CD4-positive, CD25-positive, alpha-beta regulatory T cell (primary cell): Measurements from ENCODE around the gene SHTN1. TPM values are rescaled to one million over a fixed set of nuclear protein-coding genes. Genes with fewer than 3 reads are reported as not detected.

Experiments
- ATAC-seq, 2 donors: fragments of 150-1000 bp; cut with Tn5 transposase; one replicate each; pipeline ENCODE4 v1.10.0; 2021; ENCODE audit warnings: low read depth in 2 of 2, moderate number of reproducible peaks in 2 of 2, moderate library complexity in 1 of 2
- DNase-seq, 3 donors: peaks; one replicate each; pipeline versions ENCODE4 v3.0.0 to v3.0.0-alpha.2; 2012 to 2022; ENCODE audit warnings: mixed read lengths in 1 of 3
- H3K27ac ChIP-seq: one replicate; pipeline ENCODE4 v1.7.0; 2013; ENCODE audit warnings: mild to moderate bottlenecking, low read length; ENCODE audit not compliant: insufficient read depth, poor library complexity, severe bottlenecking
- H3K27me3 ChIP-seq: one replicate; pipeline ENCODE4 v1.7.0; 2013; ENCODE audit warnings: low read length; ENCODE audit not compliant: control insufficient read depth, insufficient read depth
- H3K36me3 ChIP-seq: one replicate; pipeline ENCODE4 v1.7.0; 2013; ENCODE audit warnings: mild to moderate bottlenecking, low read length, moderate library complexity; ENCODE audit not compliant: control insufficient read depth, insufficient read depth
- H3K4me1 ChIP-seq: 2 replicates; pipeline ENCODE4 v1.7.0; 2013; ENCODE audit warnings: mild to moderate bottlenecking, low read length; ENCODE audit not compliant: insufficient read depth, control insufficient read depth, poor library complexity, severe bottlenecking
- H3K4me3 ChIP-seq: one replicate; pipeline ENCODE4 v1.7.0; 2013; ENCODE audit warnings: low read depth, mild to moderate bottlenecking, low read length, moderate library complexity
- H3K9me3 ChIP-seq, 2 experiments: 1 replicate in 1 of 2; 2 replicates in 1 of 2; pipeline ENCODE4 v1.7.0; 2013; ENCODE audit warnings: low read length in 2 of 2, mild to moderate bottlenecking in 1 of 2, moderate library complexity in 1 of 2; ENCODE audit not compliant: control insufficient read depth in 2 of 2
- H3K27ac Mint-ChIP-seq, 3 donors: one replicate each; pipeline ENCODE4 v1.8.0; 2020 to 2022; ENCODE audit warnings: mild to moderate bottlenecking in 3 of 3, mixed read lengths in 3 of 3, moderate library complexity in 2 of 3
- H3K27me3 Mint-ChIP-seq: one replicate; pipeline ENCODE4 v1.8.0; 2022; ENCODE audit warnings: mild to moderate bottlenecking, mixed read lengths
- H3K36me3 Mint-ChIP-seq: one replicate; pipeline ENCODE4 v1.8.0; 2020; ENCODE audit warnings: mixed read lengths
- H3K4me1 Mint-ChIP-seq, 4 donors: one replicate each; pipeline ENCODE4 v1.8.0; 2020 to 2022; ENCODE audit warnings: mixed read lengths in 4 of 4, mild to moderate bottlenecking in 1 of 4
- H3K4me3 Mint-ChIP-seq, 4 donors: one replicate each; pipeline ENCODE4 v1.8.0; 2020 to 2022; ENCODE audit warnings: mild to moderate bottlenecking in 4 of 4, mixed read lengths in 4 of 4, moderate library complexity in 3 of 4
- H3K9me3 Mint-ChIP-seq, 7 donors: one replicate each; pipeline ENCODE4 v1.8.0; 2020 to 2022; ENCODE audit warnings: mixed read lengths in 7 of 7, mild to moderate bottlenecking in 3 of 7, moderate library complexity in 2 of 7
- polyA plus RNA-seq, 4 donors: library from polyadenylated mRNA; unstranded; fragments of 300-500 nt; fragmentation: Illumina TruSeq; gene quantifications; one replicate each; pipeline ENCODE4 v1.2.3, GENCODE V29; 2021
- total RNA-seq: library from RNA; stranded (reverse); gene quantifications from one replicate; pipeline ENCODE4 v1.2.3, GENCODE V29; 2022

SHTN1 gene
- total RNA-seq, result 2.4 TPM
- polyA plus RNA-seq, result under 1 TPM; 0.25 to 0.71 (median 0.48) TPM

GRCh38 chr10:117005026-117005526 is at the start of gene SHTN1:
Gene SHTN1 (minus strand): TSS chr10:117005187. CDS start chr10:117005079, 108 bp downstream.
- Mint-ChIP-seq H3K27me3 (peaks cover 44% of the 10 kb centered on the region), H3K4me3 (peak within 1 kb of the TSS; percentile 74 to 84 (median 79)), H3K9me3 (peaks cover 0 to 8% (median 0%) of the 10 kb centered on the region in 7 donors), H3K27ac (peak within 1 kb of the TSS; percentile 17 to 32 (median 31)), H3K36me3 (peaks cover 3% of the 10 kb centered on the region), H3K4me1 (peaks cover 0 to 15% (median 0%) of the 10 kb centered on the region in 4 donors)
- H3K4me3 ChIP-seq, result peak within 1 kb of the TSS; percentile 41
- DNase-seq, result peak; percentile 29 to 32 (median 30)
- H3K4me1 ChIP-seq, result peaks cover 14% of the 10 kb centered on the region
- H3K36me3 ChIP-seq, result no peaks in the 10 kb centered on the region
- H3K27ac ChIP-seq, result no peak within 1 kb of the TSS
- peak; percentile 44 to 59 for ATAC-seq
- peaks cover 9% of the 10 kb centered on the region for H3K27me3 ChIP-seq
- H3K9me3 ChIP-seq, result no peaks in the 10 kb centered on the region

- no peaks in the 10 kb centered on the region for H3K36me3 ChIP-seq
- ATAC-seq, result no peak
- H3K36me3 Mint-ChIP-seq, result no peaks in the 10 kb centered on the region
- no peak overlapping the region for H3K27ac ChIP-seq
- H3K4me3 ChIP-seq, result no peak overlapping the region
- no peaks in the 10 kb centered on the region for H3K4me1 ChIP-seq
- DNase-seq, result no peak
- no peaks in the 10 kb centered on the region for H3K27me3 Mint-ChIP-seq
- H3K9me3 ChIP-seq, result no peaks in the 10 kb centered on the region
- H3K4me3 Mint-ChIP-seq, result no peak overlapping the region
- H3K27me3 ChIP-seq, result no peaks in the 10 kb centered on the region
- H3K4me1 Mint-ChIP-seq, result no peaks in the 10 kb centered on the region
- H3K9me3 Mint-ChIP-seq, result peaks cover 0 to 10% (median 5%) of the 10 kb centered on the region in 7 donors
- H3K27ac Mint-ChIP-seq, result no peak overlapping the region
These were observed 48.5 kb upstream of the SHTN1 start for GRCh38 chr10:117053482-117053881.

GRCh38 chr10:117047947-117048346 is 43.0 kb upstream of the SHTN1 start:
- no peak overlapping the region for H3K27ac Mint-ChIP-seq
- H3K27me3 Mint-ChIP-seq, result no peaks in the 10 kb centered on the region
- H3K9me3 Mint-ChIP-seq, result peaks cover 4 to 23% (median 5%) of the 10 kb centered on the region in 7 donors
- Histone ChIP-seq H3K9me3 (peaks cover 0 to 8% of the 10 kb centered on the region in 2 experiments), H3K36me3 (no peaks in the 10 kb centered on the region), H3K27me3 (no peaks in the 10 kb centered on the region), H3K27ac (no peak overlapping the region), H3K4me1 (no peaks in the 10 kb centered on the region), H3K4me3 (no peak overlapping the region)
- no peak for DNase-seq
- H3K4me3 Mint-ChIP-seq, result no peak overlapping the region
- no peaks in the 10 kb centered on the region for H3K36me3 Mint-ChIP-seq
- H3K4me1 Mint-ChIP-seq, result no peaks in the 10 kb centered on the region
- no peak for ATAC-seq

- Histone ChIP-seq H3K36me3 (no peaks in the 10 kb centered on the region), H3K4me3 (no peak overlapping the region), H3K4me1 (no peaks in the 10 kb centered on the region), H3K9me3 (no peaks in the 10 kb centered on the region), H3K27me3 (no peaks in the 10 kb centered on the region), H3K27ac (no peak overlapping the region)
- no peaks in the 10 kb centered on the region for H3K4me1 Mint-ChIP-seq
- peaks cover 13% of the 10 kb centered on the region for H3K27me3 Mint-ChIP-seq
- DNase-seq (no peak), ATAC-seq (no peak)
- H3K9me3 Mint-ChIP-seq, result peaks cover 0 to 4% (median 0%) of the 10 kb centered on the region in 7 donors
- no peak overlapping the region for H3K27ac Mint-ChIP-seq
- no peaks in the 10 kb centered on the region for H3K36me3 Mint-ChIP-seq
- no peak overlapping the region for H3K4me3 Mint-ChIP-seq
These were observed 11.3 kb upstream of the SHTN1 start for GRCh38 chr10:117016266-117016665.

- no peaks in the 10 kb centered on the region for H3K27me3 ChIP-seq
- H3K4me3 ChIP-seq, result no peak overlapping the region
- H3K4me1 ChIP-seq, result no peaks in the 10 kb centered on the region
- DNase-seq (no peak), ATAC-seq (no peak)
- Mint-ChIP-seq H3K4me1 (no peaks in the 10 kb centered on the region), H3K27me3 (peaks cover 6% of the 10 kb centered on the region), H3K27ac (no peak overlapping the region), H3K4me3 (no peak overlapping the region), H3K9me3 (peaks cover 0 to 2% (median 0%) of the 10 kb centered on the region in 7 donors), H3K36me3 (no peaks in the 10 kb centered on the region)
- H3K36me3 ChIP-seq, result no peaks in the 10 kb centered on the region
- no peak overlapping the region for H3K27ac ChIP-seq
- no peaks in the 10 kb centered on the region for H3K9me3 ChIP-seq
These were observed 9.8 kb upstream of the SHTN1 start for GRCh38 chr10:117014835-117015234.

- peaks cover 44% of the 10 kb centered on the region for H3K27me3 Mint-ChIP-seq
- no peak overlapping the region for H3K4me3 Mint-ChIP-seq
- H3K9me3 Mint-ChIP-seq, result peaks cover 0 to 8% (median 0%) of the 10 kb centered on the region in 7 donors
- Histone ChIP-seq H3K9me3 (no peaks in the 10 kb centered on the region), H3K27me3 (peaks cover 8% of the 10 kb centered on the region), H3K4me3 (no peak overlapping the region), H3K4me1 (peaks cover 14% of the 10 kb centered on the region), H3K36me3 (no peaks in the 10 kb centered on the region), H3K27ac (no peak overlapping the region)
- peaks cover 0 to 15% (median 0%) of the 10 kb centered on the region in 4 donors for H3K4me1 Mint-ChIP-seq
- DNase-seq (no peak), ATAC-seq (no peak)
- H3K27ac Mint-ChIP-seq, result no peak overlapping the region
- peaks cover 3% of the 10 kb centered on the region for H3K36me3 Mint-ChIP-seq
These were observed 2.1 kb upstream of the SHTN1 start for GRCh38 chr10:117007080-117007479.

GRCh38 chr10:117005527-117006055 is 604 bp upstream of the SHTN1 start:
- Mint-ChIP-seq H3K27ac (peak overlapping the region in 2 of 3 donors; percentile 31 to 32), H3K27me3 (peaks cover 44% of the 10 kb centered on the region), H3K36me3 (peaks cover 3% of the 10 kb centered on the region), H3K4me1 (peaks cover 0 to 15% (median 0%) of the 10 kb centered on the region in 4 donors), H3K9me3 (peaks cover 0 to 8% (median 0%) of the 10 kb centered on the region in 7 donors), H3K4me3 (peak overlapping the region; percentile 26 to 72 (median 54))
- peaks cover 14% of the 10 kb centered on the region for H3K4me1 ChIP-seq
- H3K27ac ChIP-seq, result no peak overlapping the region
- H3K27me3 ChIP-seq, result peaks cover 8% of the 10 kb centered on the region
- H3K9me3 ChIP-seq, result no peaks in the 10 kb centered on the region
- ATAC-seq, result no peak
- H3K4me3 ChIP-seq, result no peak overlapping the region
- no peak for DNase-seq
- H3K36me3 ChIP-seq, result no peaks in the 10 kb centered on the region
